Endodermal cell (in vitro differentiated cells): ENCODE measurements around the gene APOL3. TPM values are rescaled to one million over a fixed set of nuclear protein-coding genes. Genes with fewer than 3 reads are reported as not detected.

ENCODE experiments used
- DNase-seq: peaks from one replicate; pipeline ENCODE4 v3.0.0-alpha.2; 2017
- H3K27ac ChIP-seq: 2 replicates; pipeline ENCODE4 v1.5.1; 2013; ENCODE audit warnings: mild to moderate bottlenecking, low read depth, low read length, moderate library complexity
- H3K27me3 ChIP-seq: 2 replicates; pipeline ENCODE4 v1.6.1; 2013; ENCODE audit warnings: mild to moderate bottlenecking, low read length, moderate library complexity; ENCODE audit not compliant: insufficient read depth, control insufficient read depth, poor library complexity, severe bottlenecking
- H3K36me3 ChIP-seq: 2 replicates; pipeline ENCODE4 v1.7.0; 2013; ENCODE audit warnings: mild to moderate bottlenecking, low read length, moderate library complexity; ENCODE audit not compliant: control insufficient read depth, insufficient read depth
- H3K4me1 ChIP-seq: one replicate; pipeline ENCODE4 v1.7.0; 2013; ENCODE audit warnings: low read length; ENCODE audit not compliant: control insufficient read depth, insufficient read depth
- H3K4me3 ChIP-seq: 2 replicates; pipeline ENCODE4 v1.5.1; 2013; ENCODE audit warnings: mild to moderate bottlenecking, low read length, moderate library complexity
- H3K9ac ChIP-seq: 2 replicates; pipeline ENCODE4 v1.6.1; 2013; ENCODE audit warnings: mild to moderate bottlenecking, low read length, moderate library complexity; ENCODE audit not compliant: poor library complexity, severe bottlenecking; ENCODE audit errors: extremely low read depth
- H3K9me3 ChIP-seq: 2 replicates; pipeline ENCODE4 v1.6.1; 2013; ENCODE audit warnings: mild to moderate bottlenecking, low read length, moderate library complexity; ENCODE audit not compliant: control insufficient read depth
- H3K27ac Mint-ChIP-seq: 2 replicates; pipeline ENCODE4 v1.8.0; 2020; ENCODE audit warnings: mixed read lengths
- H3K27me3 Mint-ChIP-seq: 2 replicates; pipeline ENCODE4 v1.8.0; 2021; ENCODE audit warnings: mild to moderate bottlenecking, mixed read lengths; ENCODE audit not compliant: insufficient read depth
- H3K36me3 Mint-ChIP-seq: 2 replicates; pipeline ENCODE4 v1.8.0; 2020; ENCODE audit warnings: low read depth, mixed read lengths
- H3K4me1 Mint-ChIP-seq: 2 replicates; pipeline ENCODE4 v1.8.0; 2020; ENCODE audit warnings: mixed read lengths
- H3K4me3 Mint-ChIP-seq: 2 replicates; pipeline ENCODE4 v1.8.0; 2020; ENCODE audit warnings: mild to moderate bottlenecking, moderate library complexity, mixed read lengths
- H3K9me3 Mint-ChIP-seq: 2 replicates; pipeline ENCODE4 v1.8.0; 2020; ENCODE audit warnings: mild to moderate bottlenecking, mixed read lengths
- WGBS, 2 experiments: methylation state at CpG; one replicate each; pipeline versions ENCODE4 v1.1.5 to v1.1.7; 2013; ENCODE audit warnings: missing lambda C conversion rate in 2 of 2, mixed read lengths in 1 of 2; ENCODE audit not compliant: insufficient coverage in 1 of 2, insufficient read length in 1 of 2; 5-methylcytosine and 5-hydroxymethylcytosine counted together
- total RNA-seq, 2 donors: library from RNA; stranded (reverse); fragmentation: NEBNext Ultra II Directional in 1 of 2; extraction: Animal tissue kit (Norgen Biotek cat#: 25700) in 1 of 2; gene quantifications; 2 replicates in 1 of 2; 3 replicates in 1 of 2; pipeline ENCODE4 v1.2.1, GENCODE V29; 2021
- TF ChIP-seq, protein P1 (sequence below): fragments of 200-600 bp; sonication (generic); conservative IDR thresholded peaks from 2 replicates; pipeline ENCODE4 v1.5.0; 2021; ENCODE audit warnings: antibody characterized with exemption, mild to moderate bottlenecking

Gene APOL3
- total RNA-seq, 2 donors from 2014 or later, result 0.46 to 1.1 TPM

DNA sequence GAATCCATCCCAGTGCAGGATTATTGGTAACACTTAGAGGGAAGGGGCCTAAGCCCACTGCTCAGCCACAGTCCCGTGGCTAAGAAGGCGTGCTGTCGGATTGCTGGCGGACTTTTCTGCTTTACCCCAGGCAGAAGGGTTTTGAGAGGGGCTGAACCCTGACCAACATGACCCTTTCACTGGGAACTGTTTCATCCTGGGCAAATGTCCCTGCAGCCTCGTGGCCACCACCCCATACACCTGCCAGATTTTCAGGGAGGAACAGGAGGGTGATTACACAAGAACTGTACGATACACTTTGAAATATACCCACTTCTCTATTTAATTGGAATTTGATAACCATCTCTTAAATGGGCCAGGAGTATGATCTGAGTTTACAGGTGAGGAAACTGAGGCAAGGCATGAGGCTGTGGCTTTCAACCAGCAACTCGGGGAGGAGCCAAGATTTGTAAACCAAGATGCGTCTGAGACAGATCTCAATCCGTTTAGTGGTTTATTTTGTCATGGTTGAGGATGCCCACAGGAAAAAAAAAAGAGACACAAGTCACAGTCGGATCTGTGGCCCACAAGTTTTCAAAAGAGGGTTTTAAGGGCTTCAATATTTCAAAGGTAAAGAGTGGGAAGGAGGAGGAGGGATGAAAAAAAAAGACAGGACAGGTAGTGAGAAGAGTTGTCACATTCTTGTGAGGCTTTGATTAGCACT, 6.1 kb upstream of the APOL3 start:
- Mint-ChIP-seq H3K4me3 (no peak overlapping the region), H3K9me3 (peaks cover 29% of the 10 kb centered on the region), H3K36me3 (peaks cover 6% of the 10 kb centered on the region), H3K27me3 (no peaks in the 10 kb centered on the region), H3K4me1 (peaks cover 39% of the 10 kb centered on the region), H3K27ac (no peak overlapping the region)
- H3K27me3 ChIP-seq, result no peaks in the 10 kb centered on the region
- no peak for DNase-seq
- no peaks in the 10 kb centered on the region for H3K36me3 ChIP-seq
- no peak overlapping the region for H3K4me3 ChIP-seq
- H3K9ac ChIP-seq, result no peak overlapping the region
- H3K9me3 ChIP-seq, result peaks cover 37% of the 10 kb centered on the region
- peaks cover 18% of the 10 kb centered on the region for H3K4me1 ChIP-seq
- 88% methylated on average over 10 of the region's 10 CpGs for WGBS, 2 experiments
- no peak overlapping the region for H3K27ac ChIP-seq
- TF ChIP-seq, protein P1, sequence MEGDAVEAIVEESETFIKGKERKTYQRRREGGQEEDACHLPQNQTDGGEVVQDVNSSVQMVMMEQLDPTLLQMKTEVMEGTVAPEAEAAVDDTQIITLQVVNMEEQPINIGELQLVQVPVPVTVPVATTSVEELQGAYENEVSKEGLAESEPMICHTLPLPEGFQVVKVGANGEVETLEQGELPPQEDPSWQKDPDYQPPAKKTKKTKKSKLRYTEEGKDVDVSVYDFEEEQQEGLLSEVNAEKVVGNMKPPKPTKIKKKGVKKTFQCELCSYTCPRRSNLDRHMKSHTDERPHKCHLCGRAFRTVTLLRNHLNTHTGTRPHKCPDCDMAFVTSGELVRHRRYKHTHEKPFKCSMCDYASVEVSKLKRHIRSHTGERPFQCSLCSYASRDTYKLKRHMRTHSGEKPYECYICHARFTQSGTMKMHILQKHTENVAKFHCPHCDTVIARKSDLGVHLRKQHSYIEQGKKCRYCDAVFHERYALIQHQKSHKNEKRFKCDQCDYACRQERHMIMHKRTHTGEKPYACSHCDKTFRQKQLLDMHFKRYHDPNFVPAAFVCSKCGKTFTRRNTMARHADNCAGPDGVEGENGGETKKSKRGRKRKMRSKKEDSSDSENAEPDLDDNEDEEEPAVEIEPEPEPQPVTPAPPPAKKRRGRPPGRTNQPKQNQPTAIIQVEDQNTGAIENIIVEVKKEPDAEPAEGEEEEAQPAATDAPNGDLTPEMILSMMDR, result no peak

DNA sequence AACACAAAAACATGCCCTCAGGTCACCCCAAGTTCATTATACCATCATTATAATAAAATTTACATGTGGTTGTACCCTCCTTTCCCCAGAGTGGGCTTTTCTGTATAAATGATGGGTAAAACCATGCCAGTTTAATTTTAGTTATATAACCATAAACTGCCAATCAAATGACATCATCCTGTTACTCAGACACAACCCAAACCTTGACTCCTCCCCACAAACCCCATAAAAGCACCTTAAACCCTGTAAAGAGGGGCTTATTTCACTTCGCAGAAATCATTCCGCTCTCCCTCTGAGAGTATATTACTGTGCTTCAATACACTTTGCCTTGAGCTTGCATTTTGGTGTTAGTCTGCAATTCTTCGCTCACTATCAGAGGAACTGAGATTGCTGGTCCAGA, 5.5 kb upstream of the APOL3 start:
- Mint-ChIP-seq H3K4me1 (peaks cover 44% of the 10 kb centered on the region), H3K27ac (no peak overlapping the region), H3K4me3 (no peak overlapping the region), H3K9me3 (peaks cover 27% of the 10 kb centered on the region), H3K36me3 (peaks cover 6% of the 10 kb centered on the region), H3K27me3 (no peaks in the 10 kb centered on the region)
- Histone ChIP-seq H3K4me3 (no peak overlapping the region), H3K9me3 (peaks cover 37% of the 10 kb centered on the region), H3K4me1 (peaks cover 20% of the 10 kb centered on the region), H3K36me3 (no peaks in the 10 kb centered on the region), H3K27me3 (no peaks in the 10 kb centered on the region), H3K27ac (no peak overlapping the region), H3K9ac (no peak overlapping the region)
- TF ChIP-seq, protein P1, result no peak
- WGBS, 2 experiments, result 93 to 100% methylated on average over 3 of the region's 3 CpGs
- DNase-seq, result no peak

DNA sequence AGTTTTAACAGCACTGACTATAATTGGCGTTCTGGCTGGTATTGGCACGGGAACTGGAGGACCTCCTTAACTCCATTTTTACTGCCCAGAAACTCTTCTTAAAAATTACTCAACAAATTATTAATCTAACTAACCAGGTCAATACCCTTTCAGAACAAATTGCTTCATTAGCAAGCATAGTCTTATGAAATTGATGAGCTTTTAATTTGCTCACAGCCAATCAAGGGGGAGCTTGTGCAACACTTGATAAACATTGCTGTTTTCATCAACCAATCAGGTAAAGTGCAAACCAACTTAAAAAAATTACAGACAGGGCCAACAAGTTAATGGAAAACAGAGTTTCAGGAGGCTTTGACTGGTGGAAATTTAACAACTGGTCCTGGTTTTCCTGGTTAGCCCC, 4.6 kb upstream of the APOL3 start:
- H3K36me3 Mint-ChIP-seq, result peaks cover 6% of the 10 kb centered on the region
- DNase-seq, result no peak

More for the DNA sequence above, 4.6 kb upstream of the APOL3 start:
- Mint-ChIP-seq H3K9me3 (peaks cover 20% of the 10 kb centered on the region), H3K27me3 (no peaks in the 10 kb centered on the region), H3K4me3 (no peak overlapping the region), H3K27ac (no peak overlapping the region), H3K4me1 (peaks cover 54% of the 10 kb centered on the region)
- WGBS, 2 experiments, result 96 to 100% methylated on average over 2 of the region's 2 CpGs
- H3K27ac ChIP-seq, result no peak overlapping the region
- H3K36me3 ChIP-seq, result no peaks in the 10 kb centered on the region
- TF ChIP-seq, protein P1, result no peak
- H3K9ac ChIP-seq, result no peak overlapping the region
- no peak overlapping the region for H3K4me3 ChIP-seq
- no peaks in the 10 kb centered on the region for H3K27me3 ChIP-seq
- H3K4me1 ChIP-seq, result peaks cover 20% of the 10 kb centered on the region
- H3K9me3 ChIP-seq, result peaks cover 30% of the 10 kb centered on the region
